Esophagus squamous epithelium (tissue), 5 donors: ENCODE results near the gene OGFOD2. TPM values are rescaled to one million over a fixed set of nuclear protein-coding genes. Genes with fewer than 3 reads are reported as not detected.
"Not testable (repeated sequence)": the region's sequence is repeated elsewhere in the genome, so short reads cannot be mapped to it uniquely, and the experiment has no call there.

Source experiments
- DNase-seq: peaks from one replicate; lab custom pipeline; 2025; lab: John Stamatoyannopoulos, UW
- H3K27ac ChIP-seq, 4 donors: fragments of 200-600 bp; sonication (generic); one replicate each; pipeline ENCODE4 v1.5.1; 2016 to 2019; ENCODE audit warnings: mild to moderate bottlenecking in 1 of 4
- H3K27me3 ChIP-seq, 4 donors: fragments of 200-600 bp; sonication (generic); 1 replicate in 3 of 4; 2 replicates in 1 of 4; pipeline versions ENCODE4 v1.5.1 to v1.6.0; 2017 to 2021; ENCODE audit warnings: antibody characterized with exemption in 1 of 4
- H3K36me3 ChIP-seq, 3 donors: fragments of 200-600 bp; sonication (generic); one replicate each; pipeline ENCODE4 v1.5.1; 2016 to 2019
- H3K4me1 ChIP-seq, 3 donors: fragments of 200-600 bp; sonication (generic); one replicate each; pipeline ENCODE4 v1.5.1; 2017 to 2019
- H3K4me3 ChIP-seq, 4 donors: fragments of 200-600 bp; sonication (generic); 1 replicate in 3 of 4; 2 replicates in 1 of 4; pipeline ENCODE4 v1.5.1; 2016 to 2019; ENCODE audit warnings: mild to moderate bottlenecking in 2 of 4, moderate library complexity in 1 of 4
- H3K9me3 ChIP-seq, 3 donors: fragments of 200-600 bp; sonication (generic); one replicate each; pipeline ENCODE4 v1.5.1; 2016 to 2019
- CTCF ChIP-seq, 6 experiments: fragments of 450-650 bp in 4 of 6; fragments of 200-600 bp in 2 of 6; sonication (generic) in 2 of 6; IDR thresholded peaks; one replicate each; pipeline ENCODE4 v1.5.1; 2016 to 2019; ENCODE audit warnings: antibody characterized with exemption in 6 of 6, mild to moderate bottlenecking in 4 of 6, moderate library complexity in 4 of 6
- POLR2A ChIP-seq, 4 donors: fragments of 450-650 bp; IDR thresholded peaks; one replicate each; pipeline ENCODE4 v1.6.1; 2017; ENCODE audit warnings: antibody characterized with exemption in 4 of 4, mild to moderate bottlenecking in 4 of 4, moderate library complexity in 3 of 4
- WGBS, 2 donors: methylation state at CpG; one replicate each; pipeline ENCODE4 v1.1.5; 2018; 5-methylcytosine and 5-hydroxymethylcytosine counted together
- intact Hi-C: fragments of 100-400 bp; cut with DNase I; formaldehyde crosslinking; loops from one replicate; pipeline ENCODE4 v1.15.0; 2022
- total RNA-seq, 4 donors: library from RNA; depleted of rRNA; stranded (reverse); fragments of >200 nt; gene quantifications; one replicate each; pipeline ENCODE4 v1.1.0, GENCODE V29; 2016
- donor health status: DM: yes; HTN: yes; CAD: no.

OGFOD2 gene
- total RNA-seq, 4 donors from 2014 or later = 8.5 to 13.9 (median 11.3) TPM

GRCh38 chr12:123010681-123011080, 35.6 kb downstream of the OGFOD2 start:
- Histone ChIP-seq H3K27ac (no peak overlapping the region), H3K27me3 (no peaks in the 10 kb centered on the region), H3K4me1 (no peaks in the 10 kb centered on the region), H3K9me3 (no peaks in the 10 kb centered on the region), H3K36me3 (peaks cover 0 to 79% (median 3%) of the 10 kb centered on the region in 3 donors), H3K4me3 (no peak overlapping the region)
- DNase-seq = no peak
- intact Hi-C loops = no loop called here
- WGBS, 2 donors = 81 to 96% methylated on average over 3 to 4 of the region's 4 CpGs
- TF ChIP-seq CTCF (IDR thresholded peaks at IDR 0.05) (no peak), POLR2A (IDR thresholded peaks at IDR 0.05) (no peak)

- 70 to 92% methylated on average over 4 to 5 of the region's 6 CpGs for WGBS, 2 donors
- H3K4me1 ChIP-seq = no peaks in the 10 kb centered on the region
- no peaks in the 10 kb centered on the region for H3K9me3 ChIP-seq
- intact Hi-C loops = no loop called here
- TF ChIP-seq CTCF (IDR thresholded peaks at IDR 0.05) (no peak), POLR2A (IDR thresholded peaks at IDR 0.05) (no peak)
- no peak for DNase-seq
- H3K4me3 ChIP-seq = no peak overlapping the region
- H3K27me3 ChIP-seq = no peaks in the 10 kb centered on the region
- H3K27ac ChIP-seq = no peak overlapping the region
- peaks cover 0 to 71% (median 3%) of the 10 kb centered on the region in 3 donors for H3K36me3 ChIP-seq
These were observed 36.7 kb downstream of the OGFOD2 start for GRCh38 chr12:123011701-123012100.

- no peaks in the 10 kb centered on the region for H3K9me3 ChIP-seq
- H3K36me3 ChIP-seq = peaks cover 0 to 54% (median 3%) of the 10 kb centered on the region in 3 donors
- TF ChIP-seq POLR2A (IDR thresholded peaks at IDR 0.05) = no peak
- peaks cover 0 to 1% (median 0%) of the 10 kb centered on the region in 3 donors for H3K4me1 ChIP-seq
- intact Hi-C loops = no loop called here
- H3K4me3 ChIP-seq = no peak overlapping the region
- DNase-seq = no peak
- 94 to 95% methylated on average over 3 to 6 of the region's 19 CpGs for WGBS, 2 donors
- no peaks in the 10 kb centered on the region for H3K27me3 ChIP-seq
- H3K27ac ChIP-seq = no peak overlapping the region
These were observed 38.4 kb downstream of the OGFOD2 start for GRCh38 chr12:123013185-123014095.

- intact Hi-C loops, H3K4me3 ChIP-seq, DNase-seq, H3K27ac ChIP-seq, H3K9me3 ChIP-seq, H3K27me3 ChIP-seq: not testable (repeated sequence)
- WGBS, 2 donors = 94 to 96% methylated on average over 4 of the region's 4 CpGs
- H3K4me1 ChIP-seq = peaks cover 0 to 11% (median 0%) of the 10 kb centered on the region in 3 donors
- H3K36me3 ChIP-seq = peaks cover 0 to 43% (median 3%) of the 10 kb centered on the region in 3 donors
These were observed 39.4 kb downstream of the OGFOD2 start for GRCh38 chr12:123014473-123014872.

GRCh38 chr12:123017753-123018152, 42.7 kb downstream of the OGFOD2 start:
- no peaks in the 10 kb centered on the region for H3K9me3 ChIP-seq
- no peaks in the 10 kb centered on the region for H3K27me3 ChIP-seq
- peaks cover 0 to 11% (median 0%) of the 10 kb centered on the region in 3 donors for H3K4me1 ChIP-seq
- no peak for DNase-seq
- intact Hi-C loops = no loop called here
- 100% methylated on average over 1 of the region's 1 CpG for WGBS, 2 donors
- H3K27ac ChIP-seq = no peak overlapping the region
- peaks cover 0 to 19% (median 0%) of the 10 kb centered on the region in 3 donors for H3K36me3 ChIP-seq
- H3K4me3 ChIP-seq = no peak overlapping the region
- TF ChIP-seq CTCF (IDR thresholded peaks at IDR 0.05) (no peak), POLR2A (IDR thresholded peaks at IDR 0.05) (no peak)

- Histone ChIP-seq H3K4me1 (peaks cover 0 to 16% (median 0%) of the 10 kb centered on the region in 3 donors), H3K9me3 (no peaks in the 10 kb centered on the region), H3K27ac (no peak overlapping the region), H3K4me3 (no peak overlapping the region), H3K36me3 (peaks cover 0 to 7% (median 0%) of the 10 kb centered on the region in 3 donors), H3K27me3 (no peaks in the 10 kb centered on the region)
- DNase-seq = no peak
- 81 to 94% methylated on average over 2 of the region's 2 CpGs for WGBS, 2 donors
- TF ChIP-seq CTCF (IDR thresholded peaks at IDR 0.05) = no peak
- TF ChIP-seq POLR2A (IDR thresholded peaks at IDR 0.05) = no peak
- intact Hi-C loops = no loop called here
These were observed 44.7 kb downstream of the OGFOD2 start for GRCh38 chr12:123019841-123020138.
